Measurements from ENCODE around the gene CYP2F1. TPM values are rescaled to one million over a fixed set of nuclear protein-coding genes. Genes with fewer than 3 reads are reported as not detected.
"Not testable (repeated sequence)": the region's sequence is repeated elsewhere in the genome, so short reads cannot be mapped to it uniquely, and the experiment has no call there.

The CYP2F1 gene
- not detected in 2 replicates for total RNA-seq (2014; rRNA removed; shearing (Covaris generic))

DNA sequence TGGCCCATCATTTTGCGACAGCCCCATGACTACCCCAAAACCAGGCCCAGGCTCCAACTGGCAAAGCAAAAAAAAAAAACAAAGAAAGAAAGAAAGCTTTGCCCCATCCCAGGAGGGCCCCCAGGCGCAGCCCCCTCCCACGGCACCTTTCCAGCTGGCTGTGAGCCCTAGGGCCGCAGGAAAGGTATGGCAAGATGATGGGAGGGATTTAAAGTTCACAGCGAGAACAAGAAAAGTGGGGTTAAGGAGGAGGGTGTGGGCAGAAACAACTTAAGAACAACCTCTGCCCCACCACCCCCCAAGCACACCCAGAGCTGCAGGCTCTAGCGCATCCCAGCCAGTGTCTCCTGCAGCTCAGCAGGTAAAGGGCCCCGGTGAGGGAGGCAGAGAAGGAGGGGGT is at the start of gene CYP2F1:
Gene CYP2F1 (plus strand): TSS at position 301 of the 400 bp plus-strand sequence. CDS start 1,757 bp downstream, outside the sequence.
- no peak for DNase-seq (ENCODE audit: low spot score)

DNA sequence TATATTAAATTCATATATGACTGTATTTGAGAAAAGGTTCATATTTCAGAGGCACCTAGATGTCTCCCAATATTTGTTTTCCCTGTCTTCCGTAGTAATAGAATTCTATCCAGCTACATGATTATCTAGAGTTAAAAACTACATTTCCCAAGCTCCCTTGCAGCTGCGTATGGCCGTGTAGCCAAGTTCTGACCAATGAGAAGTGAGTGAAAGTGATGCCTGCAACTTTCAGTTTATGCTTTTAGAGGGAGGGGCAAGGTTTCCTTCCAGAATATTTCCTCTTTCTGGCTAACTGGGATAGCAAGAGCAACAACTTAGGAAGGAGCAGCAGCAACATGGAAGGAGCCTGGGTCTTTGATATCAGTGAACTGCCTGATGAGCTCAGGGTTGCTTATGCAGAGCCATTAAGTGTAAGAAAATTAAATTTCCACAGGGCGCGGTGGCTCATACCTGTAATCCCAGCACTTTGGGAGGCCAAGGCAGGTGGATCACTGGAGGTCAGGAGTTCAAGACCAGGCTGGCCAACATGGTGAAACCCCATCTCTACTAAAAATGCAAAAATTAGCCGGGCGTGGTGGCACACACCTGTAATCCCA is 49.2 kb upstream of the CYP2F1 start:
- DNase-seq (ENCODE audit: low spot score) = peak; percentile 27

- DNase-seq (ENCODE audit: low spot score) = no peak
These were observed 37.9 kb upstream of the CYP2F1 start for GRCh38 chr19:41076286-41076685.

DNA sequence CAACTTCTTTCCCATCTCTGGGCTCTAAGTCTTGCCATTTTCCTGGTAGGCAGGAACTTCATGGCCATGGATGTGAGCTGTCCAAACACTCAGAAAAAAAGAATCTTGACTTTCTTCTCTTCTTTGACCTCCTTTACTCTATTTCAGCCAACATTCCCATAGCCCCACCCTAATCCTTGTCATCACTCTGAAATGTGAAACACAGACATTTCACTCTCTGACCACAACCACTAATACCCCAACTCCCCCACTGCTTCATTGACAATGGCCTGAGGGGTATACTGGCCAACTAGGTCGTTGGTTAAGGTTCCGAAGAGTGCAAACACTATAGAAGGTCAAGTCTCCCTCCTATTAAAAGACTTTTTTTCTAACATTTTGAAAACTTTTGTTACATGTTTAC is 30.7 kb upstream of the CYP2F1 start:
- DNase-seq (ENCODE audit: low spot score) = peak; percentile 16

DNA sequence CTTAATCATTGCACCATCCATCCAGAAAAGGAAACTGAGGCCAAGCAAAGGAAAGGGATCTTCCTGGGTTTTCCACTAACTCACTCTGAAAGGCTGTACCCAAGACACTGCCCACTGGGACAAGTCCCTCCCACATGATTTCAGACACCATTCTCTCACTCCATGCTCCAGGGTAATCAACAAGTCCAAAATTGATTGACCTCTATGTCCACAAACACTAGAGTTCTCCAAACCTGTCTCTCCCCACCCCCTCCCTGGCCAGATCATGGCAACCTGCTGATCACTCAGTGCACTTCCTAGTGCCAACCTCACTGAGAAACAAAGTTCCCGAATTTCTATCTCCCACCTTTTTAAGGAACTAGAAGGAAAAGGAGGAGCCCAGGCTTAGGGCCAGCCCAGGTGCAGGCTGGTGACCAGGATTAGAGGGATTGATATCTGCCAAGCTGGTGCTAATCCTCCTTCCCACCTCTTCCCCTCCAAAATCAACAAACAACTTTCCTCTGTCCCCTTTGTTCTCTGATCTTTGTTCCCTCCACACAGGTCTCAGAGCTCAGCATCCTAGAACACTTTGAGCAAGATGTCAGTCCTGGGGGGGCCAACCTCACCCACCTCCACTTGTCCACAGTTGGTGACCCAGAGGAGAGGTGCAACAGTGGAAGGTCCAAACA is 28.4 kb upstream of the CYP2F1 start:
- DNase-seq (ENCODE audit: low spot score) = no peak

- no peak for DNase-seq (ENCODE audit: low spot score)
These were observed 26.1 kb upstream of the CYP2F1 start, which contains the start of gene CYP2A13 for GRCh38 chr19:41088151-41088550. TSS of gene CYP2A13 (plus strand) at chr19:41088451. CDS start at chr19:41088472, 21 bp downstream.

GRCh38 chr19:41089959-41090358 is 24.3 kb upstream of the CYP2F1 start:
- DNase-seq (ENCODE audit: low spot score) = no peak

DNA sequence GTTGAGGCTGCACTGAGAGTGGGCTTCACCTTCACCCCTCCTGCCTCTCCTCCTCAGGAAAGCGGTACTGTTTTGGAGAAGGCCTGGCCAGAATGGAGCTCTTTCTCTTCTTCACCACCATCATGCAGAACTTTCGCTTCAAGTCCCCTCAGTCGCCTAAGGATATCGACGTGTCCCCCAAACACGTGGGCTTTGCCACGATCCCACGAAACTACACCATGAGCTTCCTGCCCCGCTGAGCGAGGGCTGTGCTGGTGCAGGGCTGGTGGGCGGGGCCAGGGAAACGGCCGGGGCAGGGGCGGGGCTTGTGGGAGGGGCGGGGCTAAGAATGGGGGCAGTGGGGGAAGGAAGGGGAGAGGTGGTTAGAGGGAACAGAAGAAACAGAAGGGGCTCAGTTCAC is 18.5 kb upstream of the CYP2F1 start:
- no peak for DNase-seq (ENCODE audit: low spot score)

DNA sequence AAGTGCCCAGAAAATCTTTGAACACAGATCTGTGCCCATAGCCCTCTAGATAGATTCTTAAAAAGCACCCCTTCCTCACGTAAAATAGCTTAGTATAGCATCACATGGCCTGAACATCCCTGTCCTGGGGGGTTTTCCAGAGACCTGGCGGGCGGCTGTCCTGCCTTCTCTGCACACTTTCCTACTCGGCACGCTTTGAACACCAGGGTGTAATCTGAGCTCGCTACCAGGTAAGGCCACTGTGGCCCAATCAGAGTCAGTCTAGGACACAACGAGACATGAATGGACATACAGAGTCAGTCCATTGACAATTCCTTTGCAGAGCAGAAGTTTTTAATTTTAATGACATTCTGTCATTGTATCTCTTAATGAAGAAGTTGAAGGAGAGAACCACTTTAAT is 17.9 kb upstream of the CYP2F1 start:
- no peak for DNase-seq (ENCODE audit: low spot score)

DNA sequence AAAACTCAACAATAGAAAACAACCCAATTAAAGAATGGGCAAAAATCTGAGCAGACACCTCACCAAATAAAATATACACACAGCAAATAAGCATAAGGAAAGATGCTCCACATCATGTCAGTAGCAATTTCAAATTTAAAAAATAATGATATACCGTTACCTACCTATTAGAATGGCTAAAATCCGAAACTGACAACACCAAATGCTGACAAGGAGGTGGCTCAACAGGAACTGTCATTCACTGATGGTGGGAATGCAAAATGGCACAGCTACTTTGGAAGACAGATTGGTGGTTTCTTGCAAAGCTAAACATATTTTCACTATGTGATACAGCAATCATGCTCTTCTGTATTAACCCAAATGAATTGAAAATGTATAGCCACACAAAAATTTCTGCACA is 16.9 kb upstream of the CYP2F1 start:
- no peak for DNase-seq (ENCODE audit: low spot score)

DNA sequence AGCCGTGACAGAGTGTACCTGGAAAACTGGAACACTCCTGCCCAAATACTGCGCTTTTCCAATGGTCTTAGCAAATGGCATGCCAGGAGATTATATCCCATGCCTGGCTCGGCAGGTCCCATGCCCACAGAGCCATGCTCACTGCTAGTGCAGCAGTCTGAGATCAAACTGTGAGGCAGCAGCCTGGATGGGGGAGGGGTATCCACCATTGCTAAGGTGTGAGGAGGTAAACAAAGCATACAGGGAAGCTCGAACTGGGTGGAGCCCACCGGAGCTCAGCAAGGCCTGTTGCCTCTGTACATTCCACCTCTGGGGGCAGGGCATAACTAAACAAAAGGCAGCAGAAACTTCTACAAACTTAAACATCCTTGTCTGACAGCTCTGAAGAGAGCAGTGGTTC is 15.5 kb upstream of the CYP2F1 start:
- peak; percentile 33 for DNase-seq (ENCODE audit: low spot score)

- DNase-seq (ENCODE audit: low spot score) = not testable (repeated sequence)
These were observed 12.0 kb upstream of the CYP2F1 start for GRCh38 chr19:41102210-41102609.

DNA sequence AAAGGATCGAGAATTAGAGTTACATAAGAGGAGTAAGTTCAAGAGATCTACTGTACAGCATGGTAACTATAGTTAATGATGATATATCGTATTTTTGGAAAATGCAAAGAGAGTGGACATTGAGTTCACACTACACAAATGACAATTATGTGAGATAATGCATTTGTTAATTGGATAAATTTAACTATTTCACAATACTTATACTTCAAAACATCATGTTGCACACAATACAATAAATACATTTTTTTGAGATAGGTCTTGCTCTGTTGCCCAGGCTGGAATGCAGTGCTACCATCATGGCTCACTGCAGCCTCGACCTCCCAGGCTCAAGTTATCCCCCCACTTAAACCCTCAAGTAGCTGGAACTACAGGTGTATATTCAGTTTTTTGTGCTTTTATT is 8.1 kb upstream of the CYP2F1 start:
- DNase-seq (ENCODE audit: low spot score) = no peak

DNA sequence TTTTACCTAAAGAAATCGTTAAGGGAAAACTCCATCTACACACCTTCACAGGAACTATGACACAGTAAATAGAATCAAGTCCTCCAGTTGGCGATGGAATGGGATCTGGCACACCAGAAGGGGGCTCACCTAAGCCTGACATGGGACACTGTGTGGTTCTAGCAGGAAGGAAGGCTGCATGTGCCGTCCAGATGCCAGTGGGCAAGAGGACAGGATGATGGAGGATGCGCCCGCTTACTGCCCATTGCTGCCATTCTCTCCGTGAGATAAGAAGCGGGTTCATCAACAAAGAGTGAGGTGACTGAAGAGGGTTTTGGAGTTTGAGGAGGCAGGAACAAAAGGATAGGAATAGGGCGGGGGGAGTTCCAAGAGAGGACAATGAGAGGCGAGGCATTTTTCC is 2.9 kb upstream of the CYP2F1 start:
- no peak for DNase-seq (ENCODE audit: low spot score)

- DNase-seq (ENCODE audit: low spot score) = no peak
These were observed 2.4 kb upstream of the CYP2F1 start for GRCh38 chr19:41111750-41112295.

- DNase-seq (ENCODE audit: low spot score) = no peak
These were observed 1.4 kb upstream of the CYP2F1 start for GRCh38 chr19:41112728-41113290.

- no peak for DNase-seq (ENCODE audit: low spot score)
These were observed 2.0 kb downstream of the CYP2F1 start for GRCh38 chr19:41116261-41116660.

DNA sequence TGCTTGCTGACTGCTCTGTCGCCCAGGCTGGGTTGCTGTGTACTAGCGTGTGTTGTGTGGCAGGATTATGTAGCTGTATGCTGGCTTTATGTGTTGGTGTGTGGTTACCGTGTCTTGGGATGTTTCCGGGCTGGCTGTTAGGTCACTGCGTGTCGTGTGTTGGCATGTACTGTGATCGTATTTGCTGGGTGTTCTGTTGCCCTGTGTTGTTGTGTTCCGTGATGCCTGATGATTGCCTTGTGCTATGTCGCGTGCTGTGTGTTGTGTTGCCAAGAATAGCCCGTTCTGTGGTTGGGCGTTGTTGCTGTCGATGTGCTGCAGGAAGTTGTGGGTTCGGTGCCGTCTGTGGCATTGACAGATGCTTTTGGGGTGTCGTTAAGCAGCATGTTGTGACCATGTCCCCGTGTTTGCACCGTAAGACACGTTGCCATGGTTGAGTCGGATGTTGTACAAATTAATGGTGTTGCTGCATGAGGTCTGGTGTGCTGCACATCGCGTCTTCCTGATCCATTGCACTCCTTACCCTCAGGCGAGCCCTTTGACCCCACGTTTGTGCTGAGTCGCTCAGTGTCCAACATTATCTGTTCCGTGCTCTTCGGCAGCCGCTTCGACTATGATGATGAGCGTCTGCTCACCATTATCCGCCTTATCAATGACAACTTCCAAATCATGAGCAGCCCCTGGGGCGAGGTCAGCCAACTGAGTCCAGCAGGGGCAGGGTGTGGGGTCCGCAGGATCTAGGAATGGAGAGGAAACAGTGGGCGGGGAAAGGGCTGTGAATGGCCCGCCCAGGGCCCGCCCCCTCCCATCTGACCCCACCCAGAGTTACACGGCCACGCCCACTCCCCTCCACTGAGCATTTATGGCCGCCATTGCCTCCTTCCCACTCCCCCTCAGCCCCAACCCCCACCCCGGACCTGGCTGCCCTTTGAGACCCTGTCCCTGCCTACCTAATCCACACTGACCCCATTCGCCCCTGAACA is 7.0 kb downstream of the CYP2F1 start:
- not testable (repeated sequence) for DNase-seq (ENCODE audit: low spot score)

GRCh38 chr19:41122846-41123245 is 8.6 kb downstream of the CYP2F1 start:
- DNase-seq (ENCODE audit: low spot score) = not testable (repeated sequence)

DNA sequence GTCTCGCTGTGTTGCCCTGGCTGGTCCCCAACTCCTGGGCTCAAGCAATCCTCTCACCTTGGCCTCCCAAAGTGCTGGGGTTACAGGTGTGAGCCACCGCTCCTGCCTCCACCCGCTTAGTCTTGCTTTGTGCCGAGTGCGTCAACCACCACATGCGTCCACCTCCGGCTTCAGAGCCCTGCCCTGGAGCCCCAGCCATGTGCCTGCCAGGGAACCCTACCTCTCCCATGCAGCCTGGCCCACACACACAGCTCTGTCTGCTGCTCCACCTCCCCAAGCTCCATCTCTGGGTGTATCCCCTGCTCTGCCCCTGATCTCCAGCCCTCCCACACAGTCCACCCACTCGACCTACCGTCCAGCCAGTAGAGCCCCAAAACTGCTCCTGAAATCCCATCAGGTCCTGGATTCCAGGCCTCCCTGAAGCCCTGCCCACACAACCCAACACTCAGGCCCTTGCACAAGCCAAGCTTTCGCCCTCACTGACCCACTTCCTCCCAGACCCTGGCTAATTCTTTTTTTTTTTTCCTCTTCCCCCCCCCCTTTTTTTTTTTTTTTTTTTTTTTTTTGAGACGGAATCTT is 9.6 kb downstream of the CYP2F1 start:
- no peak for DNase-seq (ENCODE audit: low spot score)

DNA sequence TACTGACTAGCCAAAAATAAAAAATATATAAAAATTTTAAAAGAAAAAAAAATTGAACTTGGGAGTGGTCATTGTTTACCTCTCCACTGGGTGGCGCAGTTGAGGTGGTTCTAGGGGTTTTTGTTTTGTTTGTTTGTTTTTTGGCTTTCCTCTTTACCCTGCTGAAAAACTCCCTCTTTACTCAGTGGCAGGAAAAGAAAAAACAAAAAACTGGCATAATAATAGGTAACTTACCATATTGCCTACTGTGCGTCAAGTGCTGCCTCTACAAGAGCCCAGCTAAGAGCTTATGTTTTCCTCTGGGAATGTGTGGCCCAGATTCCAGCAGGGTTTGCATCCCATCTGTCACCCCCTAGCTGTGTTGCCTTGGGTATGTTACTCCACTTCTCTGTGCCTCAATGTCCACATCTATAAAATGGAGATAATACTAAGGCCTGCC is 12.6 kb downstream of the CYP2F1 start:
- DNase-seq (ENCODE audit: low spot score) = peak; percentile 69

Data from HT-29 (cell line).